HG03175 (cell line): Measurements from ENCODE around the gene BATF.

Experiments
- ATAC-seq: cut with Tn5 transposase; IDR thresholded peaks from one replicate; pipeline ENCODE4 v1.9.1; 2021; ENCODE audit warnings: mild to moderate bottlenecking, moderate library complexity; ENCODE audit not compliant: unreplicated experiment

BATF gene

DNA sequence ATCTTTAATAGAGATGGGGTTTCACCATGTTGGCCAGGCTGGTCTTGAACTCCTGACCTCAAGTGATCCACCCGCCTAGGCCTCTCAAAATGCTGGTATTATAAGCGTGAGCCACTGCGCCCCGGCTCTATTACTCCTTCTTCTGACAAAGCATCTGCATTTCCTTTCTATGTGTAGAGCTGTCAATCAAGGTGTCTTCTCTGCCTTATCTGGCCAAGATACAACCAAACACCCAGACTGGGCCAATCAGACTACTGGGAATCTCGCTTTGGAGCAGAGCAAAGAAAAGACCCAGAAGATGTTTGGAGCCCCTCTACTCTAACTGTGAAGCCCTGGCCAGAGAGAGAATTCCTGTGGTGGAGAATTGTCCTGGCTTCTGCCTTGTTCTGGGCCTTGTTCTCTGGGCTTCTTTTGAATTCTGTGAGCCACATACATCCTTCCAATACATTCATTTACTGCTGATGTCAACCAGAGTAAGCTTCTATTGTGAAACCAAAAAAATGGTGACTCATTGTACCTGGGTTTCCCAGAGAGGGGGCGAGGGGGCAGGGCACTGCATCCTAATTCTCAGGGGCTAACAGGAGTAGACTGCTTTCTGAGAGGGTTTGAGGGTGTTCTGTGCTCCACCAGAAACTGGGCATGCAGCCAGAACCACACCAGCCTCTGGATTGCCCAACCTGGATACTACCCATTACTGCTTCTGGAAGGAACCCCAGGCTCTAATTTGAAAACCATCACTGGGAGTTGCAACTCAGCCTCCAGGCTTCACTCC is 37.4 kb downstream of the BATF start:
- no peak for ATAC-seq

- no peak for ATAC-seq
Measured at GRCh38 chr14:75561013-75561432, 38.8 kb downstream of the BATF start.

- ATAC-seq: no peak
Measured at GRCh38 chr14:75562089-75562488, 39.8 kb downstream of the BATF start.

GRCh38 chr14:75562489-75562888 is 40.2 kb downstream of the BATF start:
- ATAC-seq: no peak

DNA sequence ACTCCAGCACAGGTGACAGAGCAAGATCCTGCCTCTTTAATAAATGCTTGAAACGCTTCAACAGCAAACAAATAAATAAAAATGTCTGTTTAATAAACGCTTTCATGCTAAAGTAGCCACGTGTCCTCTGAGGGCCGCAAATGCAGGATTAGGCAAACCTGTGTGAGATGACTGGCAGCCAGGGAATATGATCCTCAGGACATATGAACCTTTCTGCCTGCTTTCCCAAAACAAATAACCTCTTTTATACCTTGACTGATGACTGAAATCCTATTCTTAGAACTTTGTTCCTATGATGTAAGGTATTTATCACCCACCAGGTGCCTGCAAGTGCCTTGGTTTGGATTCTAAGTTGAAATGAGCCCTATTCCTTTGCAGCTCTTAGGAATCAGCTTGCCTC is 41.7 kb downstream of the BATF start:
- no peak for ATAC-seq

GRCh38 chr14:75565056-75565455 is 42.8 kb downstream of the BATF start:
- no peak for ATAC-seq

- no peak for ATAC-seq
Measured at GRCh38 chr14:75566321-75566720, 44.1 kb downstream of the BATF start.

- no peak for ATAC-seq
Measured at GRCh38 chr14:75566752-75567151, 44.5 kb downstream of the BATF start.

DNA sequence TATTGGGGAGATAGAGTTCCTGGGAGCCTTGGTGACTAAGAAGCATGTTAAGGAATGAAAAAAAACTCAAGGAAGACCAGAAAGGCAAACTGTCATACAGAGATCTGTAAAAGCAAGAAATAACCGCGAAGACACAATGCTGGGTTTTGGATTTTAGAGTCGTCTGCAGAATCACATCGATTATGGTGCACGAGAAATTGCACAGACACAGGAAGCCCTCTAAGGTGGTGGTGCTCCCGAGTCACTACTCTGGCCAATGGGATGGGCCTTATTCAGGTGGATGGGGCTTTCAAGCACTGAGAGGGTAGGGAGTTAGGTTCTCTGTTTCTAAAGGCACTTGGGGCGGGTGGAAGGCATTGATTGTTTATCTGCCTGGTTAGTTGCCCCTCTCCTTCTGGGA is 45.9 kb downstream of the BATF start:
- no peak for ATAC-seq

GRCh38 chr14:75568791-75569190 is 46.5 kb downstream of the BATF start:
- ATAC-seq: no peak

DNA sequence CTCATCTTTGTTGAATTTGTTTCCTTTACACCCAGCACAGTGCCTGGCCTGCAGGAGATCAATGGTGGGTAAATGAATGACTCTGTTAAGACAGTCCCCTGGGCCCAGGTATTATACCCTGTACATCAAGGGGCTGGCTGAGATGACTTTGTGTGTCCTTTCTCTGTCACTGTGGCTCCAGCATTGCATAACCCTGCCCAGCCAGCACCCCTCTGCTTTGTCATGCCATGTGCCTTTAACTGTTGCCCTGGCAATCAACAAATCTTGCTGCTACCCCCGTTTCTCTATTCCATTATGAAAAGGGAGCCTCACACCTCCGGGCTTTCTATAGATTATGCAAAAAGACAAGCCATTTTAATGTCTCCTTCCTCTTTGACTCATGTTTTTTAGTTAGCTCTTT is 48.5 kb downstream of the BATF start:
- ATAC-seq: peak; percentile 74

- no peak for ATAC-seq
Measured at GRCh38 chr14:75572104-75572503, 49.8 kb downstream of the BATF start.

DNA sequence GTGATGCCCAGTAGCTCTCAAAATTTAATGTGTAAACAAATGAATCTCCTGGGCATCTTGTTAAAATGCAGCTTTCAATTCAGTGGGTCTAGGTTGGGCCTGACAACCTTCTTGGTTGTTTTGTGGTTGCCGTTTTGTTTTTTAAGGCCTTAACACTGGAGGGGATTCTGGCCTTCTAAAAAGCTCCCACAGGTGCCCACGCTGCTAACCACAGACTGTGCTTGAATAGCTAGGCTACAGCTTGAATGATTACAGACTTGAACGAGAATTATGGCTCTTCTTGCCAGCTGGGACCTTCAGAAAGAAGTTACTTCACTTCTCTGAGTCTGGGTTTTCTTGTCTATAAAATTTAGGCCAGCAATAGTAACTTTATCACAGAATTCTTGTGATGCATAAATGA is 54.8 kb downstream of the BATF start:
- no peak for ATAC-seq

GRCh38 chr14:75577729-75578101 is 55.4 kb downstream of the BATF start:
- peak; percentile 85 for ATAC-seq

DNA sequence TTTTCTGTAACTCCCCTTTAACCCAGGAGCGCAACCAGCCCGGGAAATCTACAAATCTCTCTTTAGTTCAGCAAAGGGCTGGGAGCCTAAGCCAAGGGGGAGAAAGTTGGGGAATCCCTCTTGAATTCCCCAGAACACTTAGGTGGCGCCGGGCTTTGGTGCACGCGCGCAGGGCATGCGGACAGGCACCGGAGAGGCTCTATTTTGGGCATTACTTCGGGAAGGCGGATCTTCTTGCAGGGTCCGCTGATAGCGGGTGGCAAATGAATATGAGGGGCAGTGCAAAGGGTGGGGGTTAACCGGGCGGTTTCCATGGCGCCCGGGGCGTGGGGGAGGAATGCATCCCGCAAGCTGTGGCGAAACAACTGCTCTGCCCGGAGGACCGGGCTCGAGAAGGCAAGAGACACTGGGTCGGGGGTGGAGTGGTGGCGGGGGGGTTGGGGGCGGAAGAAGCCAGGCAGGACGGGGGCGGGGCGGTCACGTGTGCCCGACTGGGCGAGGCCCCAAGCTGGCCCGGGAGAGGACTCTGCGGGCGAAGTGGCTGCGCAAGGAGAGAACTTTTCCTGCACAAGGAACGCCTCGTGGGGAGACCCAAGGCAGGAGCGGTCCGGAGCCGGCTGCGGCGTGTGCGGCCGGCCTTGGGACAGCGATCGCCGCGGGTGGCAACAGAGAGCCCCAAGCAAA is 56.0 kb downstream of the BATF start, which contains the start of gene FLVCR2:
FLVCR2 (plus strand) TSS at position 519 of the 684 bp plus-strand sequence. CDS start 353 bp downstream, outside the sequence.
- ATAC-seq: peak; percentile 43

- no peak for ATAC-seq
Measured at GRCh38 chr14:75578786-75579337, 56.6 kb downstream of the BATF start.

GRCh38 chr14:75579338-75579864 is 57.1 kb downstream of the BATF start:
- ATAC-seq: no peak

- ATAC-seq: no peak
Measured at GRCh38 chr14:75579882-75580281, 57.6 kb downstream of the BATF start.

DNA sequence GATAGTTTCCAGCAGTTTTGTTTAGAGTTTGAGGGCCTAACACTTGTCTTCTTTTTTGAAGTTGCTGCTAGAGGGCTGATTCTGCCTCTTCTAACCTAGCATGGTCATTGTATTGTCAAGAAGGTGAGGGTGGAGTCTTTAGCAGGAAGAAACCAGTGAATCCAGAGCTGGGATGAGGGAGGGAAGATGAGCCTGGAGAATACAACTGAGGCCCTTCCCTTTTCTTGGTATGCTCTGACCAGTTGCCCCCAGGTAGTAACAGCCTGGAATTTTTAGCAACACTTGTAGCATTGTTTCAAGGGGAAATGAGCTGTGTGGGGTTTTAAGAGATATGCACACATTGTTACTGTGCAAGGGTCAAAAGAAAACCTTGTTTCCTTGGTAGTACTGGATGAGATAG is 65.1 kb downstream of the BATF start:
- no peak for ATAC-seq

- ATAC-seq: no peak
Measured at GRCh38 chr14:75589931-75590330, 67.7 kb downstream of the BATF start.

- no peak for ATAC-seq
Measured at GRCh38 chr14:75591331-75591946, 69.2 kb downstream of the BATF start.
